PC-9 (cell line): Measurements from ENCODE around the gene ARL3. TPM values are rescaled to one million over a fixed set of nuclear protein-coding genes. Genes with fewer than 3 reads are reported as not detected.

Source experiments
- BruUV-seq: library from RNA; stranded (reverse); fragments of 400-500 nt; replicated peaks from 2 replicates; lab custom pipeline; 2021; lab: Mats Ljungman, UMichigan
- CTCF ChIA-PET: fragments of 300-600 bp; sonication (Branson Sonifier 250); formaldehyde crosslinking; loops from one replicate; lab custom pipeline; 2022; ENCODE audit warnings: antibody characterized with exemption; lab: Charles Lee
- POLR2A ChIA-PET: fragments of 300-600 bp; sonication (Branson Sonifier 250); formaldehyde crosslinking; loops from one replicate; lab custom pipeline; 2022; ENCODE audit warnings: antibody characterized with exemption; ENCODE audit not compliant: unreplicated experiment; lab: Charles Lee
- DNase-seq, 2 experiments: peaks; one replicate each; pipeline versions ENCODE4 v3.0.0 to v3.0.0-alpha.2; 2015 to 2022; ENCODE audit warnings: mixed read lengths in 1 of 2
- H2AFZ ChIP-seq: fragments of 200-600 bp; sonication (generic); 2 replicates; pipeline ENCODE4 v1.8.1; 2017; ENCODE audit warnings: antibody characterized with exemption
- H3F3A ChIP-seq: fragments of 200-600 bp; sonication (generic); 2 replicates; pipeline ENCODE4 v1.8.1; 2017; ENCODE audit warnings: antibody characterized with exemption, mild to moderate bottlenecking, low read depth; ENCODE audit not compliant: insufficient read depth
- H3K27ac ChIP-seq: fragments of 200-600 bp; sonication (generic); 2 replicates; pipeline ENCODE4 v1.6.1; 2016; ENCODE audit warnings: mixed run types
- H3K27me3 ChIP-seq: fragments of 200-600 bp; sonication (generic); 2 replicates; pipeline ENCODE4 v1.6.1; 2016; ENCODE audit warnings: low read depth, mixed run types; ENCODE audit not compliant: insufficient read depth
- H3K36me3 ChIP-seq: fragments of 200-600 bp; sonication (generic); 2 replicates; pipeline ENCODE4 v1.6.1; 2016; ENCODE audit warnings: low read depth, mixed run types
- H3K4me1 ChIP-seq: fragments of 200-600 bp; sonication (generic); replicated peaks from 2 replicates; pipeline ENCODE4 v1.6.1; 2016; ENCODE audit warnings: mixed run types; ENCODE audit not compliant: insufficient read depth
- H3K4me2 ChIP-seq: fragments of 200-600 bp; sonication (generic); 2 replicates; pipeline ENCODE4 v1.6.1; 2017; ENCODE audit warnings: mixed run types
- H3K4me3 ChIP-seq: fragments of 200-600 bp; sonication (generic); 2 replicates; pipeline ENCODE4 v1.6.1; 2016; ENCODE audit warnings: mixed run types
- H3K79me2 ChIP-seq: fragments of 200-600 bp; sonication (generic); 2 replicates; pipeline ENCODE4 v1.6.1; 2017; ENCODE audit warnings: low read depth, mixed run types
- H3K9me2 ChIP-seq: fragments of 200-600 bp; sonication (generic); 2 replicates; pipeline ENCODE4 v1.8.1; 2017; ENCODE audit warnings: mild to moderate bottlenecking; ENCODE audit not compliant: insufficient read depth
- H3K9me3 ChIP-seq: fragments of 200-600 bp; sonication (generic); 2 replicates; pipeline ENCODE4 v1.8.1; 2016; ENCODE audit warnings: low read depth; ENCODE audit not compliant: insufficient read depth
- H4K20me1 ChIP-seq: fragments of 200-600 bp; sonication (generic); 2 replicates; pipeline ENCODE4 v1.8.1; 2017; ENCODE audit not compliant: insufficient read depth
- EZH2 ChIP-seq: fragments of 200-600 bp; sonication (generic); IDR thresholded peaks from 2 replicates; pipeline ENCODE4 v1.8.0; 2017; ENCODE audit warnings: antibody characterized with exemption, low read depth
- intact Hi-C: fragments of 100-400 bp; cut with micrococcal nuclease; formaldehyde crosslinking; loops from one replicate; pipeline ENCODE4 v1.10.0; 2022; ENCODE audit not compliant: unreplicated experiment
- total RNA-seq: library from RNA; stranded (reverse); gene quantifications from 2 replicates; pipeline ENCODE4 v1.2.3, GENCODE V29; 2021
- TF ChIP-seq, protein P1 (sequence below): fragments of 200-600 bp; sonication (generic); conservative IDR thresholded peaks from 2 replicates; pipeline ENCODE4 v1.6.1; 2017; ENCODE audit warnings: mixed run types, antibody characterized with exemption, mild to moderate bottlenecking, moderate library complexity

The ARL3 gene
- total RNA-seq, 1 experiment from 2014 or later, result 9.7 TPM

GRCh38 chr10:102705531-102705930 is 8.7 kb downstream of the ARL3 start:
- no peak overlapping the region for H2AFZ ChIP-seq
- no peaks in the 10 kb centered on the region for H3K9me3 ChIP-seq
- TF ChIP-seq, protein P1, sequence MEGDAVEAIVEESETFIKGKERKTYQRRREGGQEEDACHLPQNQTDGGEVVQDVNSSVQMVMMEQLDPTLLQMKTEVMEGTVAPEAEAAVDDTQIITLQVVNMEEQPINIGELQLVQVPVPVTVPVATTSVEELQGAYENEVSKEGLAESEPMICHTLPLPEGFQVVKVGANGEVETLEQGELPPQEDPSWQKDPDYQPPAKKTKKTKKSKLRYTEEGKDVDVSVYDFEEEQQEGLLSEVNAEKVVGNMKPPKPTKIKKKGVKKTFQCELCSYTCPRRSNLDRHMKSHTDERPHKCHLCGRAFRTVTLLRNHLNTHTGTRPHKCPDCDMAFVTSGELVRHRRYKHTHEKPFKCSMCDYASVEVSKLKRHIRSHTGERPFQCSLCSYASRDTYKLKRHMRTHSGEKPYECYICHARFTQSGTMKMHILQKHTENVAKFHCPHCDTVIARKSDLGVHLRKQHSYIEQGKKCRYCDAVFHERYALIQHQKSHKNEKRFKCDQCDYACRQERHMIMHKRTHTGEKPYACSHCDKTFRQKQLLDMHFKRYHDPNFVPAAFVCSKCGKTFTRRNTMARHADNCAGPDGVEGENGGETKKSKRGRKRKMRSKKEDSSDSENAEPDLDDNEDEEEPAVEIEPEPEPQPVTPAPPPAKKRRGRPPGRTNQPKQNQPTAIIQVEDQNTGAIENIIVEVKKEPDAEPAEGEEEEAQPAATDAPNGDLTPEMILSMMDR, result no peak
- TF ChIP-seq EZH2, result no peak
- BruUV-seq, result no TSS peak
- H3K4me3 ChIP-seq, result no peak overlapping the region
- no peaks in the 10 kb centered on the region for H3K9me2 ChIP-seq
- ChIA-PET CTCF (no interaction called here), POLR2A (no interaction called here)
- H3F3A ChIP-seq, result no peaks in the 10 kb centered on the region
- DNase-seq, result no peak
- H3K4me1 ChIP-seq, result no peaks in the 10 kb centered on the region
- no peaks in the 10 kb centered on the region for H4K20me1 ChIP-seq
- H3K36me3 ChIP-seq, result no peaks in the 10 kb centered on the region
- no peak overlapping the region for H3K4me2 ChIP-seq
- intact Hi-C loops, result no loop called here
- H3K27ac ChIP-seq, result no peak overlapping the region
- H3K79me2 ChIP-seq, result no peaks in the 10 kb centered on the region
- H3K27me3 ChIP-seq, result no peaks in the 10 kb centered on the region

DNA sequence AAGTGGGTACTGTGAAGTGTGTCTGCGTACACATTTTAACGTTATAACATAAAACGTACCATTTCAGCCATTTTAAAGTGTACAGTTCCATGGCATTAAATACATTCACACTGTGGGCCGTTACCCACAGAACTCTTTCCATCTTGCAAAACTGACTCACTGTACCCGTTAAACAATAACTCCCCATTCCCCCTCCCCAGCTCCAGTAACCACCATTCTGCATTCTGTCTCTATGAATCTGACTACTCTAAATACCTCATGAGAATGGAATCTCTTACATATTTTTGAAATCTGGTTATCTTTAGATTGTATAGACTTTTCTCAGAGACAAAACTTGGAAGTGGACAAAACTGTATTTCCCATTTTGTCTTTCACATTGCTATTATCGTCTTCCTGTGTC is 9.3 kb downstream of the ARL3 start:
- BruUV-seq, result no TSS peak
- no peak overlapping the region for H3K4me2 ChIP-seq
- H3F3A ChIP-seq, result no peaks in the 10 kb centered on the region
- H3K9me2 ChIP-seq, result no peaks in the 10 kb centered on the region
- TF ChIP-seq, protein P1, result no peak
- TF ChIP-seq EZH2, result no peak
- no peaks in the 10 kb centered on the region for H3K36me3 ChIP-seq
- no peaks in the 10 kb centered on the region for H4K20me1 ChIP-seq
- intact Hi-C loops, result no loop called here
- no peaks in the 10 kb centered on the region for H3K9me3 ChIP-seq
- no peak overlapping the region for H3K4me3 ChIP-seq
- H3K79me2 ChIP-seq, result no peaks in the 10 kb centered on the region
- ChIA-PET CTCF (no interaction called here), POLR2A (no interaction called here)
- H3K27ac ChIP-seq, result no peak overlapping the region
- H3K4me1 ChIP-seq, result no peaks in the 10 kb centered on the region
- no peaks in the 10 kb centered on the region for H3K27me3 ChIP-seq
- no peak overlapping the region for H2AFZ ChIP-seq
- no peak for DNase-seq

GRCh38 chr10:102702742-102703141 is 11.5 kb downstream of the ARL3 start:
- Histone ChIP-seq H3K27ac (no peak overlapping the region), H3K9me2 (no peaks in the 10 kb centered on the region), H3K79me2 (no peaks in the 10 kb centered on the region), H3K4me2 (no peak overlapping the region), H3K9me3 (no peaks in the 10 kb centered on the region), H3F3A (no peaks in the 10 kb centered on the region), H3K4me1 (no peaks in the 10 kb centered on the region), H3K4me3 (no peak overlapping the region), H3K27me3 (no peaks in the 10 kb centered on the region), H3K36me3 (no peaks in the 10 kb centered on the region), H4K20me1 (no peaks in the 10 kb centered on the region), H2AFZ (no peak overlapping the region)
- no TSS peak for BruUV-seq
- POLR2A ChIA-PET, result interaction anchor here (0.6 kb wide), 1 partner anchor 252 kb away, joined by 5 read pairs; no protein-coding TSS in a partner anchor
- CTCF ChIA-PET, result no interaction called here
- intact Hi-C loops, result no loop called here
- TF ChIP-seq EZH2, result no peak
- TF ChIP-seq, protein P1, result no peak
- DNase-seq, result no peak
